Measurements from ENCODE around the gene PPP2R3C. TPM values are rescaled to one million over a fixed set of nuclear protein-coding genes. Genes with fewer than 3 reads are reported as not detected.

Gene PPP2R3C
- total RNA-seq, 1 experiment from 2014 or later, result 56.2 TPM

DNA sequence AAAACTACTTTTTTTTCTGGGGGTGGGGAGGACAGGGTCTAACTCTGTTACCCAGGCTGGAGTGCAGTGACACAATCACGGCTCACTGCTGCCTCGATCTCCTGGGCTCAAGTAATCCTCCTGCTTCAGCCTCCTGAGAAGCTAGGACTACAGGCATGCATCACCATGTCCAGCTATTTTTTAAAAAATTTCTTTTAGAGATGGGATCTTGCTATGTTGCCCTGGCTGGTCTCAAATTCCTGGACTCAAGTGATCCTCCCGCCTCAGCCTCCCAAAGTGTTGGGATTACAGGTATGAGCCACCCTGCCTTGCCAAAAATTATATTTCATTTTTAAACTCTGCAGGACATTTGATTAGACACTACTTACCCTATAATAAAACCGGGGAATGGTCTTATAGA lies 5.5 kb downstream of the PPP2R3C start:
- H3K27ac ChIP-seq (ENCODE audit: low read depth, low read length, poor library complexity, severe bottlenecking), result no peak overlapping the region
- BruUV-seq (replicated peaks), result no TSS peak
- POLR2A ChIA-PET (ENCODE audit: low non-redundant PET), result no interaction called here
- no peak for TF ChIP-seq EZH2 (IDR thresholded peaks at IDR 0.05; ENCODE audit: borderline replicate concordance, low read depth, low read length, poor library complexity, severe bottlenecking)
- TF ChIP-seq, protein P1, sequence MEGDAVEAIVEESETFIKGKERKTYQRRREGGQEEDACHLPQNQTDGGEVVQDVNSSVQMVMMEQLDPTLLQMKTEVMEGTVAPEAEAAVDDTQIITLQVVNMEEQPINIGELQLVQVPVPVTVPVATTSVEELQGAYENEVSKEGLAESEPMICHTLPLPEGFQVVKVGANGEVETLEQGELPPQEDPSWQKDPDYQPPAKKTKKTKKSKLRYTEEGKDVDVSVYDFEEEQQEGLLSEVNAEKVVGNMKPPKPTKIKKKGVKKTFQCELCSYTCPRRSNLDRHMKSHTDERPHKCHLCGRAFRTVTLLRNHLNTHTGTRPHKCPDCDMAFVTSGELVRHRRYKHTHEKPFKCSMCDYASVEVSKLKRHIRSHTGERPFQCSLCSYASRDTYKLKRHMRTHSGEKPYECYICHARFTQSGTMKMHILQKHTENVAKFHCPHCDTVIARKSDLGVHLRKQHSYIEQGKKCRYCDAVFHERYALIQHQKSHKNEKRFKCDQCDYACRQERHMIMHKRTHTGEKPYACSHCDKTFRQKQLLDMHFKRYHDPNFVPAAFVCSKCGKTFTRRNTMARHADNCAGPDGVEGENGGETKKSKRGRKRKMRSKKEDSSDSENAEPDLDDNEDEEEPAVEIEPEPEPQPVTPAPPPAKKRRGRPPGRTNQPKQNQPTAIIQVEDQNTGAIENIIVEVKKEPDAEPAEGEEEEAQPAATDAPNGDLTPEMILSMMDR (conservative IDR thresholded peaks at IDR 0.05; ENCODE audit: low read depth, low read length), result no peak
- peaks cover 6% of the 10 kb centered on the region for H3K9me3 ChIP-seq (ENCODE audit: low read depth, low read length, poor library complexity, severe bottlenecking)
- intact Hi-C loops (cut with micrococcal nuclease; ENCODE audit: unreplicated experiment), result no loop called here
- no peaks in the 10 kb centered on the region for H3K4me1 ChIP-seq (ENCODE audit: insufficient read depth, low read length, poor library complexity, severe bottlenecking)
- no peak for DNase-seq (ENCODE audit: low spot score)
- CTCF ChIA-PET, result no interaction called here
- H3K4me3 ChIP-seq (ENCODE audit: low read depth, low read length, poor library complexity, severe bottlenecking), result no peak overlapping the region
- peaks cover 16% of the 10 kb centered on the region for H3K36me3 ChIP-seq (ENCODE audit: insufficient read depth, low read length, poor library complexity, severe bottlenecking)
- no peaks in the 10 kb centered on the region for H3K27me3 ChIP-seq (replicated peaks; ENCODE audit: insufficient read depth, low read depth, low read length, poor library complexity)

DNA sequence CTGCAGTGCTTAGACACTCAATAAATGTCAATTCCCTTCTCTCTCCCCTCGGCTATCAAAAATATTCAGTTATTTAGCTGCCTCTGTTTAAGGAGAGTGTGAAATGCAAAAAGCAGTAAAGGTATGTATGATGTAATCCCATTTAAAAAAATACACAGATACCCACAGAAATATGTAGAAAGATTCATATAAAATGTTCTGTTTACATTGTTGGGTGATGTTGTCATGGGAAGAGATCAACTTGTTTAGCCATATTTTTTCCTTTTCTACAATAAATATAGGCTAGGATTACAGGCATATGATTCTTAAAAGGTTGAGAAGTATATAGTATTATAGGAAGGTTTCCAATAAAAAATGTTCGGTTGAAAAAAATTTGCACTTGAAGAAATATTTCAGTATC lies 7.8 kb downstream of the PPP2R3C start:
- H3K4me3 ChIP-seq (ENCODE audit: low read depth, low read length, poor library complexity, severe bottlenecking), result no peak overlapping the region
- H3K4me1 ChIP-seq (ENCODE audit: insufficient read depth, low read length, poor library complexity, severe bottlenecking), result no peaks in the 10 kb centered on the region
- CTCF ChIA-PET, result no interaction called here
- no peak overlapping the region for H3K27ac ChIP-seq (ENCODE audit: low read depth, low read length, poor library complexity, severe bottlenecking)
- no peaks in the 10 kb centered on the region for H3K27me3 ChIP-seq (replicated peaks; ENCODE audit: insufficient read depth, low read depth, low read length, poor library complexity)
- TF ChIP-seq, protein P1 (conservative IDR thresholded peaks at IDR 0.05; ENCODE audit: low read depth, low read length), result no peak
- no peak for TF ChIP-seq EZH2 (IDR thresholded peaks at IDR 0.05; ENCODE audit: borderline replicate concordance, low read depth, low read length, poor library complexity, severe bottlenecking)
- no peak for DNase-seq (ENCODE audit: low spot score)
- H3K36me3 ChIP-seq (ENCODE audit: insufficient read depth, low read length, poor library complexity, severe bottlenecking), result peaks cover 34% of the 10 kb centered on the region
- intact Hi-C loops (cut with micrococcal nuclease; ENCODE audit: unreplicated experiment), result no loop called here
- no TSS peak for BruUV-seq (replicated peaks)
- peaks cover 6% of the 10 kb centered on the region for H3K9me3 ChIP-seq (ENCODE audit: low read depth, low read length, poor library complexity, severe bottlenecking)
- POLR2A ChIA-PET (ENCODE audit: low non-redundant PET), result interaction anchor here (0.6 kb wide), 1 partner anchor 422 kb away, joined by 3 read pairs; no protein-coding TSS in a partner anchor

GRCh38 chr14:35113308-35113950 lies 8.4 kb downstream of the PPP2R3C start:
- intact Hi-C loops (cut with micrococcal nuclease; ENCODE audit: unreplicated experiment), result no loop called here
- BruUV-seq (replicated peaks), result no TSS peak

More at GRCh38 chr14:35113308-35113950, 8.4 kb downstream of the PPP2R3C start:
- no peaks in the 10 kb centered on the region for H3K4me1 ChIP-seq (ENCODE audit: insufficient read depth, low read length, poor library complexity, severe bottlenecking)
- peaks cover 6% of the 10 kb centered on the region for H3K9me3 ChIP-seq (ENCODE audit: low read depth, low read length, poor library complexity, severe bottlenecking)
- H3K27me3 ChIP-seq (replicated peaks; ENCODE audit: insufficient read depth, low read depth, low read length, poor library complexity), result no peaks in the 10 kb centered on the region
- ChIA-PET POLR2A (ENCODE audit: low non-redundant PET) (no interaction called here), CTCF (no interaction called here)
- H3K36me3 ChIP-seq (ENCODE audit: insufficient read depth, low read length, poor library complexity, severe bottlenecking), result peaks cover 34% of the 10 kb centered on the region
- no peak overlapping the region for H3K27ac ChIP-seq (ENCODE audit: low read depth, low read length, poor library complexity, severe bottlenecking)
- no peak for TF ChIP-seq EZH2 (IDR thresholded peaks at IDR 0.05; ENCODE audit: borderline replicate concordance, low read depth, low read length, poor library complexity, severe bottlenecking)
- TF ChIP-seq, protein P1 (conservative IDR thresholded peaks at IDR 0.05; ENCODE audit: low read depth, low read length), result no peak
- DNase-seq (ENCODE audit: low spot score), result no peak
- no peak overlapping the region for H3K4me3 ChIP-seq (ENCODE audit: low read depth, low read length, poor library complexity, severe bottlenecking)

Measured in A673 (cell line).